HepG2 (cell line): ENCODE results near the gene CCDC116. TPM values are rescaled to one million over a fixed set of nuclear protein-coding genes. Genes with fewer than 3 reads are reported as not detected.

Experiments
- CHD4 ChIP-seq: fragments of 200-600 bp; sonication (generic); IDR thresholded peaks from 2 replicates; pipeline ENCODE4 v1.7.0; 2017; ENCODE audit warnings: mild to moderate bottlenecking, low read length, borderline replicate concordance
- FOXP1 ChIP-seq, 2 experiments: fragments of 450-650 bp in 1 of 2; IDR thresholded peaks; 2 replicates each; pipeline ENCODE4 v1.6.1; 2017 to 2018; ENCODE audit warnings: antibody characterized with exemption in 1 of 2
- GMEB1 ChIP-seq: sonication (generic); formaldehyde crosslinking; IDR thresholded peaks from 2 replicates; pipeline ENCODE4 v1.5.1; 2020; ENCODE audit warnings: missing genetic modification reagents, mild to moderate bottlenecking, borderline replicate concordance
- GTF3A ChIP-seq: sonication (generic); formaldehyde crosslinking; conservative IDR thresholded peaks from 2 replicates; pipeline ENCODE4 v1.4.0; 2020; ENCODE audit warnings: mild to moderate bottlenecking, missing genetic modification reagents
- HBP1 ChIP-seq: IDR thresholded peaks from 2 replicates; pipeline ENCODE4 v1.6.1; 2016; ENCODE audit warnings: low read depth, control low read depth
- HHEX ChIP-seq: IDR thresholded peaks from 2 replicates; pipeline ENCODE4 v1.6.1; 2016; ENCODE audit warnings: control low read depth
- HOXA3 ChIP-seq: sonication (generic); formaldehyde crosslinking; IDR thresholded peaks from 2 replicates; pipeline ENCODE4 v1.5.0; 2020; ENCODE audit warnings: missing genetic modification reagents
- MAFG ChIP-seq: sonication (generic); formaldehyde crosslinking; IDR thresholded peaks from 2 replicates; pipeline ENCODE4 v1.5.1; 2020; ENCODE audit warnings: mild to moderate bottlenecking, missing genetic modification reagents
- MTA3 ChIP-seq: sonication (generic); formaldehyde crosslinking; IDR thresholded peaks from 2 replicates; pipeline ENCODE4 v1.4.0; 2020; ENCODE audit warnings: missing genetic modification reagents
- SALL1 ChIP-seq: sonication (generic); formaldehyde crosslinking; IDR thresholded peaks from 2 replicates; pipeline ENCODE4 v1.8.0; 2022; ENCODE audit warnings: mild to moderate bottlenecking, missing genetic modification reagents
- SMC3 ChIP-seq: IDR thresholded peaks from 2 replicates; pipeline ENCODE4 v1.6.1; 2011; ENCODE audit warnings: low read length, improper control_type of control experiment
- ZNF124 ChIP-seq: sonication (generic); formaldehyde crosslinking; IDR thresholded peaks from 2 replicates; pipeline ENCODE4 v1.4.0; 2020; ENCODE audit warnings: missing genetic modification reagents
- ZNF160 ChIP-seq: sonication (generic); formaldehyde crosslinking; IDR thresholded peaks from 2 replicates; pipeline ENCODE4 v1.8.0; 2022; ENCODE audit warnings: mild to moderate bottlenecking, inconsistent platforms, missing genetic modification reagents
- ZNF232 ChIP-seq: sonication (generic); formaldehyde crosslinking; IDR thresholded peaks from 2 replicates; pipeline ENCODE4 v1.4.0; 2020; ENCODE audit warnings: missing genetic modification reagents, borderline replicate concordance
- ZNF234 ChIP-seq: sonication (generic); formaldehyde crosslinking; conservative IDR thresholded peaks from 2 replicates; pipeline ENCODE4 v1.5.1; 2020; ENCODE audit warnings: mild to moderate bottlenecking, missing genetic modification reagents
- ZNF337 ChIP-seq: sonication (generic); formaldehyde crosslinking; IDR thresholded peaks from 2 replicates; pipeline ENCODE4 v1.5.1; 2020; ENCODE audit warnings: missing genetic modification reagents, low read depth, mild to moderate bottlenecking, borderline replicate concordance
- ZNF33B ChIP-seq: sonication (generic); formaldehyde crosslinking; IDR thresholded peaks from 2 replicates; pipeline ENCODE4 v1.5.1; 2020; ENCODE audit warnings: mild to moderate bottlenecking, missing genetic modification reagents
- ZNF44 ChIP-seq: sonication (generic); formaldehyde crosslinking; IDR thresholded peaks from 2 replicates; pipeline ENCODE4 v1.5.1; 2020; ENCODE audit warnings: mild to moderate bottlenecking, missing genetic modification reagents
- ZNF570 ChIP-seq: sonication (generic); formaldehyde crosslinking; IDR thresholded peaks from 2 replicates; pipeline ENCODE4 v1.4.0; 2020; ENCODE audit warnings: mild to moderate bottlenecking, missing genetic modification reagents, borderline replicate concordance
- ZNF644 ChIP-seq: IDR thresholded peaks from 2 replicates; pipeline ENCODE4 v1.6.1; 2016; ENCODE audit warnings: low read depth
- ZNF687 ChIP-seq: sonication (generic); formaldehyde crosslinking; IDR thresholded peaks from 2 replicates; pipeline ENCODE4 v1.5.1; 2020; ENCODE audit warnings: mild to moderate bottlenecking, missing genetic modification reagents, moderate library complexity
- ZNF766 ChIP-seq: sonication (generic); formaldehyde crosslinking; IDR thresholded peaks from 2 replicates; pipeline ENCODE4 v1.5.0; 2020; ENCODE audit warnings: missing genetic modification reagents, borderline replicate concordance
- ZNF83 ChIP-seq: sonication (generic); formaldehyde crosslinking; IDR thresholded peaks from 2 replicates; pipeline ENCODE4 v1.4.0; 2020; ENCODE audit warnings: missing genetic modification reagents, mild to moderate bottlenecking, borderline replicate concordance
- ZNF883 ChIP-seq: sonication (generic); formaldehyde crosslinking; IDR thresholded peaks from 2 replicates; pipeline ENCODE4 v1.5.1; 2020; ENCODE audit warnings: mild to moderate bottlenecking, missing genetic modification reagents; ENCODE audit errors: not compliant biosample characterization
- polyA plus RNA-seq, 8 experiments: library from polyadenylated mRNA; depleted of rRNA in 3 of 8; stranded (reverse) in 7 of 8; unstranded in 1 of 8; fragments of >200 nt; fragmentation: Illumina TruSeq in 4 of 8; extraction: Trizol in 4 of 8; gene quantifications; 2 replicates each; pipeline versions ENCODE4 v1.2.1 to v1.2.3, GENCODE V29; 2011 to 2016; ENCODE audit warnings: low read depth in 4 of 8, missing spikeins in 1 of 8, mixed read lengths in 1 of 8; ENCODE audit not compliant: insufficient read depth in 1 of 8
- total RNA-seq, 5 experiments: library from RNA; depleted of rRNA; stranded (reverse); fragments of >200 nt; fragmentation: Illumina TruSeq; extraction: Trizol; gene quantifications; 2 replicates each; pipeline ENCODE4 v1.2.3, GENCODE V29; 2016; ENCODE audit warnings: low read depth in 1 of 5

Gene CCDC116
- total and polyA plus RNA-seq, 2 of the 13 experiments (the other 11 are each of a cell fraction or from before 2014, with no cell fraction given) = 0.15 to 0.33 TPM

GRCh38 chr22:21641789-21642583 is 9.4 kb downstream of the CCDC116 start, which contains the start of gene SDF2L1 (continued):
- no peak for TF ChIP-seq ZNF766
- peak; percentile 20; the same call in 1 of the 2 replicates for TF ChIP-seq HOXA3 (CRISPR knock-in tag)
- TF ChIP-seq MAFG (CRISPR knock-in tag) = no peak
- peak; percentile 38; the same call in 1 of the 2 replicates for TF ChIP-seq GMEB1 (CRISPR knock-in tag)
- TF ChIP-seq ZNF234 (CRISPR knock-in tag) = no peak
- TF ChIP-seq ZNF883 (CRISPR knock-in tag) = no peak
- TF ChIP-seq SMC3 = no peak
- no peak for TF ChIP-seq HHEX (CRISPR knock-in tag)
- no peak for TF ChIP-seq HBP1
- peak; percentile 27 for TF ChIP-seq ZNF83
- no peak for TF ChIP-seq ZNF44 (CRISPR knock-in tag)
- TF ChIP-seq ZNF33B (CRISPR knock-in tag) = no peak
- no peak for TF ChIP-seq GTF3A
- no peak for TF ChIP-seq ZNF644
- no peak for TF ChIP-seq ZNF124 (CRISPR knock-in tag)
- TF ChIP-seq ZNF232 (CRISPR knock-in tag) = peak; percentile 32; the same call in 1 of the 2 replicates
- no peak for TF ChIP-seq MTA3 (CRISPR knock-in tag)
- no peak for TF ChIP-seq FOXP1 (IDR thresholded peaks at IDR 0.05)
- TF ChIP-seq FOXP1 (CRISPR knock-in tag; IDR thresholded peaks at IDR 0.05) = no peak
- no peak for TF ChIP-seq ZNF337 (CRISPR knock-in tag)
- TF ChIP-seq ZNF160 (CRISPR knock-in tag) = 0 out of 2 replicates have a peak, but pooled peaks have one; percentile 10
- TF ChIP-seq ZNF687 (CRISPR knock-in tag) = peak; percentile 82
- TF ChIP-seq CHD4 = peak; percentile 57; the same call in 1 of the 2 replicates
- TF ChIP-seq SALL1 (CRISPR knock-in tag) = peak; percentile 39; the same call in 1 of the 2 replicates
- no peak for TF ChIP-seq ZNF570
